Measurements from ENCODE around the gene MMP20. TPM values are rescaled to one million over a fixed set of nuclear protein-coding genes. Genes with fewer than 3 reads are reported as not detected.
A peak's percentile ranks its signal among the peaks of the same experiment; 100 is the strongest.

Gene MMP20
- total and polyA plus RNA-seq, 2 of the 13 experiments (the other 11 are each of a cell fraction or from before 2014, with no cell fraction given): 0.05 TPM; not detected in 1

GRCh38 chr11:102552020-102552419, 73.1 kb downstream of the MMP20 start:
- Histone ChIP-seq H3K9ac (ENCODE audit: insufficient read depth, low read depth, low read length) (no peak overlapping the region), H3K4me3 (replicated peaks in 1 of 3; ENCODE audit: insufficient read depth in 1 of 3, low read depth in 2 of 3, low read length in 3 of 3) (no peak overlapping the region), H4K20me1 (ENCODE audit: insufficient read depth, low read length) (no peaks in the 10 kb centered on the region), H3K4me2 (ENCODE audit: low read depth, low read length) (no peak overlapping the region), H3K27me3 (ENCODE audit: control insufficient read depth in 1 of 2, insufficient read depth in 2 of 2, low read length in 2 of 2) (0 out of 5 replicates have a peak, but pooled peaks cover 0 to 4% of the 10 kb centered on the region in 2 experiments), H3K9me3 (ENCODE audit: low read length) (no peaks in the 10 kb centered on the region), H3K79me2 (ENCODE audit: insufficient read depth, low read length) (no peaks in the 10 kb centered on the region), H3K4me1 (ENCODE audit: insufficient read depth, low read length) (peaks cover 12% of the 10 kb centered on the region), H2AFZ (ENCODE audit: low read length) (no peak overlapping the region), H3K36me3 (replicated peaks in 1 of 2; ENCODE audit: control insufficient read depth in 1 of 2, insufficient read depth in 2 of 2, low read length in 2 of 2) (no peaks in the 10 kb centered on the region), H3K27ac (ENCODE audit: extremely low read length, insufficient read depth, low read length) (no peak overlapping the region)
- no peak for FAIRE-seq
- ChIA-PET CTCF (ENCODE audit: low intra/inter-chr PET ratio, low total read pairs) (no interaction called here), POLR2A (no interaction called here)
- in situ Hi-C loops (cut with HindIII; ENCODE audit: extremely low pct_ligation_motif_present, low pct_unique_long_range_greater_than_20kb): no loop called here
- no TSS peak for BruUV-seq (replicated peaks)
- intact Hi-C loops (cut with micrococcal nuclease; ENCODE audit: unreplicated experiment): loop anchor here (5.0 kb wide), 1 partner anchor 60 kb away; no protein-coding TSS in a partner anchor
- TF ChIP-seq ZNF660 (CRISPR knock-in tag; IDR thresholded peaks at IDR 0.05; ENCODE audit: borderline replicate concordance, low read depth): no peak
- TF ChIP-seq CENPX (CRISPR knock-in tag; IDR thresholded peaks at IDR 0.05): no peak
- no peak for TF ChIP-seq TGIF2 (CRISPR knock-in tag; IDR thresholded peaks at IDR 0.05)
- no peak for TF ChIP-seq ZNF24 (IDR thresholded peaks at IDR 0.05)
- DNase-seq (ENCODE audit: low spot score): no peak
- no peak for ATAC-seq
- WGBS (ENCODE audit: low lambda C conversion rate): 13% methylated on average over 2 of the region's 2 CpGs

- peak; percentile 10; the same call in 1 of the 2 replicates for TF ChIP-seq CEBPB (IDR thresholded peaks at IDR 0.05; ENCODE audit: borderline replicate concordance, low read depth, low read length)
- TF ChIP-seq MTF2 (CRISPR knock-in tag; IDR thresholded peaks at IDR 0.05; ENCODE audit: borderline replicate concordance): no peak
- ChIA-PET CTCF (ENCODE audit: low intra/inter-chr PET ratio, low total read pairs) (no interaction called here), POLR2A (no interaction called here)
- Histone ChIP-seq H3K9ac (ENCODE audit: insufficient read depth, low read depth, low read length) (no peak overlapping the region), H3K9me3 (ENCODE audit: low read length) (no peaks in the 10 kb centered on the region), H3K27ac (ENCODE audit: extremely low read length, insufficient read depth, low read length) (no peak overlapping the region), H3K36me3 (replicated peaks in 1 of 2; ENCODE audit: control insufficient read depth in 1 of 2, insufficient read depth in 2 of 2, low read length in 2 of 2) (no peaks in the 10 kb centered on the region), H2AFZ (ENCODE audit: low read length) (no peak overlapping the region), H3K79me2 (ENCODE audit: insufficient read depth, low read length) (no peaks in the 10 kb centered on the region), H3K4me2 (ENCODE audit: low read depth, low read length) (no peak overlapping the region), H3K27me3 (ENCODE audit: control insufficient read depth in 1 of 2, insufficient read depth in 2 of 2, low read length in 2 of 2) (0 out of 5 replicates have a peak, but pooled peaks cover 0 to 4% of the 10 kb centered on the region in 2 experiments), H3K4me3 (replicated peaks in 1 of 3; ENCODE audit: insufficient read depth in 1 of 3, low read depth in 2 of 3, low read length in 3 of 3) (no peak overlapping the region), H4K20me1 (ENCODE audit: insufficient read depth, low read length) (no peaks in the 10 kb centered on the region), H3K4me1 (ENCODE audit: insufficient read depth, low read length) (peaks cover 12% of the 10 kb centered on the region)
- DNase-seq (ENCODE audit: low spot score): no peak
- FAIRE-seq: no peak
- intact Hi-C loops (cut with micrococcal nuclease; ENCODE audit: unreplicated experiment) (loop anchor here (5.0 kb wide), 1 partner anchor 61 kb away; no protein-coding TSS in a partner anchor), in situ Hi-C loops (cut with HindIII; ENCODE audit: extremely low pct_ligation_motif_present, low pct_unique_long_range_greater_than_20kb) (no loop called here)
- no TSS peak for BruUV-seq (replicated peaks)
- 52% methylated on average over 5 of the region's 6 CpGs for WGBS (ENCODE audit: low lambda C conversion rate)
- no peak for ATAC-seq
Measured at GRCh38 chr11:102551169-102551781, 73.9 kb downstream of the MMP20 start.

Measured in HepG2 (cell line).